Immature natural killer cell (primary cell): Measurements from ENCODE around the gene C1GALT1. TPM values are rescaled to one million over a fixed set of nuclear protein-coding genes. Genes with fewer than 3 reads are reported as not detected.
"Not testable (repeated sequence)": the region's sequence is repeated elsewhere in the genome, so short reads cannot be mapped to it uniquely, and the experiment has no call there.

Experiments used
- DNase-seq, 3 donors: peaks; one replicate each; pipeline ENCODE4 v3.0.0; 2022; ENCODE audit warnings: mixed read lengths in 1 of 3
- H3K27ac Mint-ChIP-seq, 6 donors: one replicate each; pipeline ENCODE4 v1.8.0; 2020; ENCODE audit warnings: mixed read lengths in 6 of 6, mild to moderate bottlenecking in 5 of 6, inconsistent platforms in 4 of 6, moderate library complexity in 3 of 6
- H3K27me3 Mint-ChIP-seq, 3 donors: one replicate each; pipeline ENCODE4 v1.8.0; 2020 to 2021; ENCODE audit warnings: low read depth in 3 of 3, mild to moderate bottlenecking in 3 of 3, mixed read lengths in 3 of 3, moderate library complexity in 3 of 3, inconsistent platforms in 1 of 3
- H3K36me3 Mint-ChIP-seq, 3 donors: one replicate each; pipeline ENCODE4 v1.8.0; 2020; ENCODE audit warnings: mixed read lengths in 3 of 3, inconsistent platforms in 2 of 3, mild to moderate bottlenecking in 2 of 3
- H3K4me1 Mint-ChIP-seq, 2 donors: one replicate each; pipeline ENCODE4 v1.8.0; 2020; ENCODE audit warnings: inconsistent platforms in 2 of 2, mild to moderate bottlenecking in 2 of 2, mixed read lengths in 2 of 2, moderate library complexity in 1 of 2
- H3K4me3 Mint-ChIP-seq, 5 donors: one replicate each; pipeline ENCODE4 v1.8.0; 2020; ENCODE audit warnings: mild to moderate bottlenecking in 5 of 5, mixed read lengths in 5 of 5, inconsistent platforms in 3 of 5, moderate library complexity in 3 of 5
- H3K9me3 Mint-ChIP-seq, 6 donors: one replicate each; pipeline ENCODE4 v1.8.0; 2020; ENCODE audit warnings: mild to moderate bottlenecking in 6 of 6, mixed read lengths in 6 of 6, inconsistent platforms in 4 of 6, moderate library complexity in 3 of 6
- polyA plus RNA-seq, 3 donors: library from polyadenylated mRNA; unstranded; fragments of 300-500 nt; fragmentation: Illumina TruSeq; gene quantifications; one replicate each; pipeline ENCODE4 v1.2.3, GENCODE V29; 2021

Gene C1GALT1
- polyA plus RNA-seq, 3 donors from 2014 or later: 56.8 to 83.9 (median 59.4) TPM

GRCh38 chr7:7237201-7237977 lies 55.0 kb downstream of the C1GALT1 start:
- Mint-ChIP-seq H3K27ac (peak overlapping the region; percentile 77 to 92 (median 89)), H3K4me1 (peaks cover 19 to 55% of the 10 kb centered on the region in 2 donors), H3K9me3 (no peaks in the 10 kb centered on the region), H3K4me3 (peak overlapping the region in 4 of 5 donors; percentile 47 to 57 (median 56)), H3K27me3 (peaks cover 0 to 1% (median 0%) of the 10 kb centered on the region in 3 donors), H3K36me3 (peaks cover 7 to 22% (median 9%) of the 10 kb centered on the region in 3 donors)
- DNase-seq: peak; percentile 41 to 55 (median 47)

DNA sequence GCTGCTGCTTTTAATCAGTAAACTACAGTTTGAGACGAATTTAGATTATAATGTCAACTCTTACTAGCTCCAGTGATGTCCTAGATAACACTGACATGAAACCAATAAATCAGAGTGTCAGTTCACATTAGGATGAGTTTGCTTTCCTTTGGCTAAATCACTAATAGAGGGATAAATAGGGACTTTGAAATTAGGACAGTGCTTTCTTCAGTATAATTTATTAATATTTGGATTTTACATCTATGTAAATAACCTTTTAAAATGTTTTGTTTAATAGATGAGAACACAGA lies 55.6 kb downstream of the C1GALT1 start:
- Mint-ChIP-seq H3K27me3 (peaks cover 0 to 1% (median 0%) of the 10 kb centered on the region in 3 donors), H3K36me3 (peaks cover 13 to 27% (median 14%) of the 10 kb centered on the region in 3 donors), H3K27ac (peak overlapping the region in 4 of 6 donors; percentile 77 to 92 (median 90)), H3K9me3 (no peaks in the 10 kb centered on the region), H3K4me1 (peaks cover 19 to 58% of the 10 kb centered on the region in 2 donors), H3K4me3 (no peak overlapping the region)
- DNase-seq: no peak

DNA sequence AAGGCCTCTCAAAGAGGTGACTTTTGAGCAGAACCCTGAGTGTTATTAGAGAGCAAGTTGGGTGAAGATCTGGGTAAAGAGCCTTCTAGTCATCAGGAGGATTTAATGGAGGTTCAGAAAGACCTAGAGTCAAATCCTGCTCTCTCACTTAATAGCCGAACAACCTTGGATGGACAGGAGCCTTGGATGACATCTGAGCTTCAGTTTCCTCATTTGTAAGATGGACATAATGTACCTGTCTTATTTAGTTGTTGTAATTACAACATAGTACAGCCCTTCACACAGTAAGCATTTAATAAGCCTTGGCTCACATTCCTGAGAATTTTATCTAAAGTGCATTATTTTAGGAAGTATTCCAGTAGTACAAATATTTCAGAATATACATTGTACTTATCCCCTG lies 57.0 kb downstream of the C1GALT1 start:
- Mint-ChIP-seq H3K4me3 (no peak overlapping the region), H3K4me1 (peaks cover 19 to 55% of the 10 kb centered on the region in 2 donors), H3K27me3 (no peaks in the 10 kb centered on the region), H3K27ac (peak overlapping the region in 2 of 6 donors; percentile 33 to 41), H3K36me3 (peaks cover 21 to 34% (median 25%) of the 10 kb centered on the region in 3 donors), H3K9me3 (no peaks in the 10 kb centered on the region)
- DNase-seq: no peak

DNA sequence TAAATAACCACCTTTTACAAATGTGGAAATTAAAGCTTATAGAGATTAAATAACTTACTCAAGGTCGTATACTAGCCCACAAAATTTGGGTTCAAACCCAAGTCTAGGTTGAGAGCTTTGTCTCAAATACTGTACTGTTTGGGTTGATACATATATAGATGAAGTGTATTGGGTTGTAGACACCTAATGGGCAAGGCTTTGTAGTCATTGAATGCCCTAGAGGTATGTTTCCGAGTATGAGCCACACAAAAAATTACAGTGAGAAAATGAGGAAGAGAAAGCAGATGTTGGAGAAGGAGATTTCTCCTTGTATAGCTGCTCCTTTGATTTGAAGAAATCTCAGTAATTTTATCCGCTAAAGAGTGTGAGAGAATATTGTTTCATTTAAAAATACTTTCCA lies 60.6 kb downstream of the C1GALT1 start:
- no peaks in the 10 kb centered on the region for H3K9me3 Mint-ChIP-seq
- peaks cover 10 to 59% of the 10 kb centered on the region in 2 donors for H3K4me1 Mint-ChIP-seq
- H3K4me3 Mint-ChIP-seq: no peak overlapping the region
- no peak for DNase-seq
- H3K27ac Mint-ChIP-seq: no peak overlapping the region
- H3K27me3 Mint-ChIP-seq: no peaks in the 10 kb centered on the region
- peaks cover 23 to 31% (median 25%) of the 10 kb centered on the region in 3 donors for H3K36me3 Mint-ChIP-seq

DNA sequence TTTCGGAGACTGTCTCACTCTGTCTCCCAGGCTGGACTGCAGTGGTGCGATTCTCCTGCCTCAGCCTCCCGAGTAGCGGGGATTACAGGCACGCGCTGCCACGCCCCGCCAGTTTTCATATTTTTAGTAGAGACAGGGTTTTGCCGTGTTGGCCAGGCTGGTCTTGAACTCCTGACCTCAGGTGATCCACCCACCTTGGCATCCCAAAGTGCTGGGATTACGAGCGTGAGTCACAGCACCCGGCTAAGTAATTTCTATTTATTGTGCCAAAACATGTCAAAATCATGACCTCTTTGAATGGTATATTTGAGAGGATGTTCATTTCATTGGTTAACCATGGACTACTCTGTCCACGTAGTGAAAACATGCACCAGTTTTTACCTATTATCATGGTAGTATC lies 62.9 kb downstream of the C1GALT1 start:
- DNase-seq, H3K27me3 Mint-ChIP-seq, H3K9me3 Mint-ChIP-seq, H3K4me3 Mint-ChIP-seq, H3K27ac Mint-ChIP-seq: not testable (repeated sequence)
- Mint-ChIP-seq H3K4me1 (peaks cover 18 to 60% of the 10 kb centered on the region in 2 donors), H3K36me3 (peaks cover 18 to 23% (median 18%) of the 10 kb centered on the region in 3 donors)

DNA sequence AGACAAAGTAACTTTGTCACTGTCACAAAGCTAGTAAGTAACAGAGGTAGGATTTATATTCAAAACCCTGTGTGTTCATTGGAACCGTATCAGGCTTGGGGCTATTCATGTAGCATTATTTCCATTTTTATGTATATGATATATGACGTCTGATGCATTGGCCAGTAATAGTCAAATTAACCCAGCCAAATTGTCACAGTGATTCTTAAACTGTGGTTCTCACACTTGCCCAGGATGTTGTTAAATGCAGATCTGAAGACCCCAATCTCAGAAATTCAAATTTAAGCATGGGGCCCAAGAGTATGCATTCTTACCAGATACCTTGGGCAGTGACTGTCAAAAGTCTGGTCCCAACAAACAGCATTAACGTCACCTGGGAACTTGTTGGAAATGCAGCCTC lies 63.9 kb downstream of the C1GALT1 start:
- no peak for DNase-seq
- Mint-ChIP-seq H3K9me3 (no peaks in the 10 kb centered on the region), H3K4me1 (peaks cover 18 to 64% of the 10 kb centered on the region in 2 donors), H3K27me3 (no peaks in the 10 kb centered on the region), H3K4me3 (peak overlapping the region in 1 of 5 donors; percentile 32), H3K27ac (no peak overlapping the region), H3K36me3 (peaks cover 20 to 23% (median 22%) of the 10 kb centered on the region in 3 donors)

DNA sequence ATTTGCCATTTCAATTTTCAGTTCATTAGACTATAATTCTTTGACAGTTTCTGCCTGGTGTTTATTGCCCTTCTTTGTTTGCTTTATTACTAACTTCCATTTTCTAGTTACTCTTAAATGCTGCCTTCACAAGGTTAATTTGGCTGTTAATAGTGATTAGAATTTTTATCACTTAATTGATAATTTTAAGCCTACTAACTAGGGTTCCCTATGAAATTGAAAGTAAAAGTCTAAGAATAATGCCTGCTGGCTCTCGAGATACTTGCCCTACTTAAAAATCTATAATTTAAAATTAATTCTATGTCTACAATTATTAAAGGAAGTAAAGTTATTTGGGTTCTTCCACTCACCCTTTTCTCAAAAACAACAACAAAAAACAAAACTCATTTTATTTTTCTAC lies 65.3 kb downstream of the C1GALT1 start:
- peaks cover 18 to 74% of the 10 kb centered on the region in 2 donors for H3K4me1 Mint-ChIP-seq

DNA sequence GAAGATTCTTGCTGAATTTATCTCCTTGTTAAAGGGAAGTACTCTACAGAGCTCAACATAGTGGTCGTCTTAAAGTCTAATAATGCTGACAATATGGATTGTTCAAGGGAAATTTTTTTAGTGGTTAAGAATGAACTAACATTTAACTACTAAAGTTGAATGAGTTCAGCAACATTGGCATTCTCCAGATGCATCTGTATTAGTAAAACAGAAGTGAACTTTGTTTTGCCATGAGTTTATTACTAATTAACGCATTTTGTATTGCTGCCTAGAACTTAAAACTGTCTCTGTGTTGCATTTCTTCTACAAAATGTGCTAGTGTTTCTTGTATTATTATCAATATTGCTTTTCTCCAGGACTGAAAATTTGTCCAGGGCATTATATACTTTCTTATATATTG lies 67.5 kb downstream of the C1GALT1 start:
- peaks cover 21 to 60% of the 10 kb centered on the region in 2 donors for H3K4me1 Mint-ChIP-seq
- no peaks in the 10 kb centered on the region for H3K9me3 Mint-ChIP-seq
- no peak for DNase-seq
- no peak overlapping the region for H3K4me3 Mint-ChIP-seq
- H3K27ac Mint-ChIP-seq: no peak overlapping the region
- H3K27me3 Mint-ChIP-seq: no peaks in the 10 kb centered on the region
- peaks cover 16 to 20% (median 19%) of the 10 kb centered on the region in 3 donors for H3K36me3 Mint-ChIP-seq

More for the DNA sequence above, 65.3 kb downstream of the C1GALT1 start:
- H3K4me3 Mint-ChIP-seq: peak overlapping the region; percentile 70 to 91 (median 84)
- H3K9me3 Mint-ChIP-seq: no peaks in the 10 kb centered on the region
- H3K27ac Mint-ChIP-seq: peak overlapping the region; percentile 83 to 91 (median 88)
- peak in 1 of 3 donors; percentile 20 for DNase-seq
- H3K27me3 Mint-ChIP-seq: no peaks in the 10 kb centered on the region
- peaks cover 22 to 32% (median 27%) of the 10 kb centered on the region in 3 donors for H3K36me3 Mint-ChIP-seq

GRCh38 chr7:7251742-7252141 lies 69.4 kb downstream of the C1GALT1 start:
- peaks cover 16 to 23% (median 16%) of the 10 kb centered on the region in 3 donors for H3K36me3 Mint-ChIP-seq
- no peak overlapping the region for H3K4me3 Mint-ChIP-seq
- H3K27me3 Mint-ChIP-seq: no peaks in the 10 kb centered on the region
- H3K9me3 Mint-ChIP-seq: no peaks in the 10 kb centered on the region
- H3K27ac Mint-ChIP-seq: peak overlapping the region in 1 of 6 donors; percentile 12
- H3K4me1 Mint-ChIP-seq: peaks cover 27 to 56% of the 10 kb centered on the region in 2 donors
- DNase-seq: no peak

DNA sequence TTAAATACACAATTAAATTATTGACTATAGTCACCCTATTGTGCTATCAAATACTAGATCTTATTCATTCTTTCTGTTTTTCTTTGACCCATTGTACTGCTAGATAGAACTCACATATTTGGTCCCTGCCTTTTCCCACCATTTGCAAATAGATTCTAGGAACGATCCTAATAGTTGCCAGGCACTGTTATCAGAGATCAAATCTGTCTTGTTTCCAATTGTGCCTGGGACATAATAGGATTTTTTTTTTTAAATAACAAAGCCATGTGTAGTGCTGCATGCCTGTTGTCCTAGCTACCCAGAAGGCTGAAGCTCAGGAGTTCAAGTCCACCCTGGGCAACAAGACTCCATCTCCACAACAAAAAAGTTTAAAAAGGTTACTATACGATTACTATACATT lies 72.0 kb downstream of the C1GALT1 start:
- peak overlapping the region in 1 of 6 donors; percentile 26 for H3K27ac Mint-ChIP-seq
- H3K4me3 Mint-ChIP-seq: no peak overlapping the region
- no peaks in the 10 kb centered on the region for H3K9me3 Mint-ChIP-seq
- H3K36me3 Mint-ChIP-seq: peaks cover 16 to 23% (median 16%) of the 10 kb centered on the region in 3 donors
- H3K4me1 Mint-ChIP-seq: peaks cover 32 to 56% of the 10 kb centered on the region in 2 donors
- peaks cover 0 to 4% (median 0%) of the 10 kb centered on the region in 3 donors for H3K27me3 Mint-ChIP-seq
- DNase-seq: no peak

- Mint-ChIP-seq H3K9me3 (no peaks in the 10 kb centered on the region), H3K27me3 (peaks cover 0 to 4% (median 2%) of the 10 kb centered on the region in 3 donors), H3K36me3 (peaks cover 16 to 23% (median 16%) of the 10 kb centered on the region in 3 donors), H3K27ac (peak overlapping the region in 3 of 6 donors; percentile 25 to 73 (median 54)), H3K4me1 (peaks cover 38 to 61% of the 10 kb centered on the region in 2 donors), H3K4me3 (no peak overlapping the region)
- no peak for DNase-seq
Observed at GRCh38 chr7:7254908-7255307, 72.6 kb downstream of the C1GALT1 start.

DNA sequence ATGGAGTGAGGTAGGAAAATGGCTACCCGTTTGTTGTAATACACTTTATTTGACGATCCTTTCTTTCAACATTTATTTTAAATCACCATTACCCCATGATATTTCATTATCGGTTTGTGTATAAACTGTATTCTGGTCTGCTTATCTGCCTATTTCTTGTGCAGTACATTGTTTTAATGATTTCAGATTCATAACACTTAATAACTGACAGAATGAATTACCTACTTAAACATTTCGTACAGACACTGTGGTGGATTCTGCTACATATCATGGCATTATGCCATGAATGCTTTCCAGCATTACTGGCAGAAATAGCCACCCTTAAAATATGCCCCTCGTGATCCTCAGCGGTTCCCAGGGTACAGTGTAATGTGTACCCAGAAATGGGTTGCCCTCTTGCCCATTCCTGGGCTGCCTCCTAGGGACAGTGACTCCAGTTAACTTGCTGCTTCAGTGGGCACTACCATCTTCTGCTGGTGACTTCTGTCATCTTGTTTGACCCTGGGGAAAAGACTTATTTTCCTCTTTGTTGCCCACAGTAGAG lies 74.5 kb downstream of the C1GALT1 start:
- H3K27ac Mint-ChIP-seq: peak overlapping the region; percentile 86 to 96 (median 92)
- peaks cover 0 to 4% (median 2%) of the 10 kb centered on the region in 3 donors for H3K27me3 Mint-ChIP-seq
- peaks cover 0 to 2% (median 0%) of the 10 kb centered on the region in 6 donors for H3K9me3 Mint-ChIP-seq
- peak overlapping the region; percentile 42 to 83 (median 44) for H3K4me3 Mint-ChIP-seq
- peaks cover 6 to 20% (median 18%) of the 10 kb centered on the region in 3 donors for H3K36me3 Mint-ChIP-seq
- peaks cover 53 to 67% of the 10 kb centered on the region in 2 donors for H3K4me1 Mint-ChIP-seq
- DNase-seq: no peak

DNA sequence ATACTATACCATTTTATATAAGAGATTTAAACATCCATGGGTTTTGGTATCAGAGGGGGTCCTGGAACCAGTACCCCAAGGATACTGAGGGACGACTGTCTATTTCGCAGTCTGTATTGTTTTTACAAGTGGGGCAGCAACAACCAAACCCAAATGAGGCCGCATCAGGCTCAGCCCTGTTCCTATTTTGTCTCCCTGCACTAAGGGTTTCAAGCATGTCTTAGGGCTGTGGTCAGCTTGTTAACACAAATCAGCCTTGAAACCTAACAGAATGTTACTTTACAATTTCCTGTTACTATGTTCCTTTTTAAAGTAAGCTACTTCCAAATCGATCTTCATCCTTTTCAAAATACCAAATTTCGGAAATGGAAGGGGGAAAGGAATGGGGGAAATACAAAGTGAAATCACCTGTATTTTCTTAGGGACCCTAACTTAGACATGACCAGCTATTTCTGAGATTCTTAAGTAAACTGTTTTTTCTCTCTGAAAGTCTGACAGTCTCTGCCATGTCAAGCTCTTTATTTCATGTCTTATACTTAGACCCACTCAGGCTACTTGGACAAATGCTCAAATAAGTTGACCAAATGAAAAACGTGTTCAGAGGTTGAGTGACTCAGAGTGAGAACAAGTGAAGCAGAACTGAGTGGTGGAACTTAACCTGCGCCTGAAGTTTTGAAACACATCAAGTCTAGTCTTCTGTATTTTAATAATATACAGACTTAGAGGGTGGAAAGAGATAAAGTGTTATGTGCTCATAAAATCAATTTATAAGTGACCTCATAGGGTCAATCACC lies 75.8 kb downstream of the C1GALT1 start:
- Mint-ChIP-seq H3K9me3 (peaks cover 0 to 2% (median 0%) of the 10 kb centered on the region in 6 donors), H3K27ac (peak overlapping the region; percentile 86 to 96 (median 92)), H3K36me3 (peaks cover 3 to 12% (median 8%) of the 10 kb centered on the region in 3 donors), H3K4me3 (peak overlapping the region; percentile 67 to 83 (median 82)), H3K4me1 (peaks cover 60 to 70% of the 10 kb centered on the region in 2 donors), H3K27me3 (peaks cover 0 to 4% (median 2%) of the 10 kb centered on the region in 3 donors)
- peak; percentile 54 to 60 (median 55) for DNase-seq
